HepG2 (cell line): Measurements from ENCODE around the gene PDE4D. TPM values are rescaled to one million over a fixed set of nuclear protein-coding genes. Genes with fewer than 3 reads are reported as not detected.

Experiments used
- ATAC-seq: fragments of 200-7000 bp; cut with Tn5 transposase; 3 replicates; pipeline ENCODE4 v1.9.1; 2020; ENCODE audit warnings: mild to moderate bottlenecking, moderate library complexity
- BruUV-seq: library from RNA; stranded (reverse); fragments of 400-500 nt; replicated peaks from 2 replicates; lab custom pipeline; 2021; lab: Mats Ljungman, UMichigan
- CTCF ChIA-PET: fragments of 300-600 bp; formaldehyde crosslinking; extraction: SDS; loops from one replicate; lab custom pipeline; 2021; ENCODE audit warnings: low total read pairs, inconsistent platforms, low intra/inter-chr PET ratio; lab: Yijun Ruan, JAX
- POLR2A ChIA-PET: fragments of 350-600 bp; sonication (Branson Sonifier 250); formaldehyde crosslinking; loops from one replicate; lab custom pipeline; 2020; ENCODE audit warnings: antibody characterized with exemption, inconsistent platforms; lab: Yijun Ruan, JAX
- DNase-seq: peaks from one replicate; pipeline ENCODE4 v3.0.0-alpha.2; 2015; ENCODE audit warnings: low spot score
- FAIRE-seq: peaks from 3 replicates; lab custom pipeline; 2011; peaks lifted over from hg19 to GRCh38; lab: Jason Lieb, UNC
- H2AFZ ChIP-seq: one replicate; pipeline ENCODE4 v1.6.1; 2011; ENCODE audit warnings: low read length, inconsistent platforms
- H3K27ac ChIP-seq: fragments of 300-600 bp; 3 replicates; pipeline ENCODE4 v1.8.0; 2011; ENCODE audit warnings: mixed run types, mild to moderate bottlenecking, mixed read lengths, low read length, inconsistent platforms; ENCODE audit not compliant: insufficient read depth; ENCODE audit errors: extremely low read length
- H3K27me3 ChIP-seq, 2 experiments: fragments of 200-600 bp in 1 of 2; 2 replicates in 1 of 2; 3 replicates in 1 of 2; pipeline versions ENCODE4 v1.6.0 to v1.8.0; 2011; ENCODE audit warnings: low read length in 2 of 2, mild to moderate bottlenecking in 2 of 2, moderate library complexity in 2 of 2, inconsistent platforms in 1 of 2; ENCODE audit not compliant: insufficient read depth in 2 of 2, control insufficient read depth in 1 of 2
- H3K36me3 ChIP-seq, 2 experiments: fragments of 200-600 bp in 1 of 2; replicated peaks in 1 of 2; 2 replicates in 1 of 2; 3 replicates in 1 of 2; pipeline versions ENCODE4 v1.5.1 to v1.8.0; 2011; ENCODE audit warnings: low read length in 2 of 2, inconsistent platforms in 1 of 2; ENCODE audit not compliant: insufficient read depth in 2 of 2, control insufficient read depth in 1 of 2
- H3K4me1 ChIP-seq: 2 replicates; pipeline ENCODE4 v1.5.1; 2012; ENCODE audit warnings: low read length, inconsistent platforms; ENCODE audit not compliant: insufficient read depth
- H3K4me2 ChIP-seq: 2 replicates; pipeline ENCODE4 v1.6.0; 2011; ENCODE audit warnings: low read depth, low read length, inconsistent platforms
- H3K4me3 ChIP-seq, 3 experiments: fragments of 200-600 bp in 1 of 3; sonication (generic), shearing (Covaris generic) in 1 of 3; replicated peaks in 1 of 3; 2 replicates each; pipeline ENCODE4 v1.5.1; 2011 to 2016; ENCODE audit warnings: low read length in 3 of 3, inconsistent platforms in 2 of 3, low read depth in 2 of 3, mild to moderate bottlenecking in 2 of 3, control low read depth in 1 of 3, mixed read lengths in 1 of 3; ENCODE audit not compliant: insufficient read depth in 1 of 3
- H3K79me2 ChIP-seq: one replicate; pipeline ENCODE4 v1.6.1; 2011; ENCODE audit warnings: low read length, inconsistent platforms; ENCODE audit not compliant: insufficient read depth
- H3K9ac ChIP-seq: 2 replicates; pipeline ENCODE4 v1.6.0; 2011; ENCODE audit warnings: mild to moderate bottlenecking, low read depth, low read length, inconsistent platforms; ENCODE audit not compliant: insufficient read depth
- H3K9me3 ChIP-seq: 2 replicates; pipeline ENCODE4 v1.5.1; 2012; ENCODE audit warnings: mild to moderate bottlenecking, low read length
- H4K20me1 ChIP-seq: 2 replicates; pipeline ENCODE4 v1.6.0; 2011; ENCODE audit warnings: inconsistent platforms, mild to moderate bottlenecking, low read length, moderate library complexity; ENCODE audit not compliant: insufficient read depth
- AKAP8 ChIP-seq: sonication (generic); formaldehyde crosslinking; IDR thresholded peaks from 2 replicates; pipeline ENCODE4 v1.5.1; 2020; ENCODE audit warnings: mild to moderate bottlenecking, missing genetic modification reagents
- CREB1 ChIP-seq, 2 experiments: fragments of 450-650 bp in 1 of 2; IDR thresholded peaks; 2 replicates each; pipeline ENCODE4 v1.6.1; 2016 to 2017; ENCODE audit warnings: control low read depth in 1 of 2, mild to moderate bottlenecking in 1 of 2, missing compliant biosample characterization in 1 of 2, missing genetic modification characterization in 1 of 2
- FOXA1 ChIP-seq, 2 experiments: fragments of 450-650 bp in 1 of 2; sonication (generic) in 1 of 2; formaldehyde crosslinking in 1 of 2; IDR thresholded peaks; 2 replicates each; pipeline versions ENCODE4 v1.4.0 to v1.6.1; 2016 to 2020; ENCODE audit warnings: missing genetic modification reagents in 1 of 2
- HDAC6 ChIP-seq: fragments of 200-600 bp; sonication (generic); IDR thresholded peaks from 2 replicates; pipeline ENCODE4 v1.7.0; 2017; ENCODE audit warnings: mild to moderate bottlenecking, antibody characterized with exemption, low read length, low read depth
- KDM4B ChIP-seq: sonication (generic); formaldehyde crosslinking; IDR thresholded peaks from 2 replicates; pipeline ENCODE4 v1.4.0; 2020; ENCODE audit warnings: missing genetic modification reagents
- KDM5B ChIP-seq: sonication (generic); formaldehyde crosslinking; IDR thresholded peaks from 2 replicates; pipeline ENCODE4 v1.4.0; 2020; ENCODE audit warnings: missing genetic modification reagents, mild to moderate bottlenecking, borderline replicate concordance
- NFRKB ChIP-seq: fragments of 450-650 bp; IDR thresholded peaks from 2 replicates; pipeline ENCODE4 v1.6.1; 2017
- NR2F6 ChIP-seq, 2 experiments: IDR thresholded peaks; 2 replicates each; pipeline ENCODE4 v1.6.1; 2016; ENCODE audit warnings: antibody characterized with exemption in 1 of 2, mild to moderate bottlenecking in 1 of 2
- RAD21 ChIP-seq: fragments of 450-650 bp; formaldehyde crosslinking; IDR thresholded peaks from 2 replicates; pipeline ENCODE4 v1.5.0; 2020; ENCODE audit warnings: mild to moderate bottlenecking
- SPEN ChIP-seq: sonication (generic); formaldehyde crosslinking; IDR thresholded peaks from 2 replicates; pipeline ENCODE4 v1.5.1; 2020; ENCODE audit warnings: low read depth, mild to moderate bottlenecking, missing genetic modification reagents
- ZFP37 ChIP-seq: sonication (generic); formaldehyde crosslinking; IDR thresholded peaks from 2 replicates; pipeline ENCODE4 v1.4.0; 2020; ENCODE audit warnings: missing genetic modification reagents, borderline replicate concordance
- ZNF160 ChIP-seq: sonication (generic); formaldehyde crosslinking; IDR thresholded peaks from 2 replicates; pipeline ENCODE4 v1.8.0; 2022; ENCODE audit warnings: mild to moderate bottlenecking, inconsistent platforms, missing genetic modification reagents
- ZNF274 ChIP-seq: sonication (generic); formaldehyde crosslinking; IDR thresholded peaks from 2 replicates; pipeline ENCODE4 v1.5.1; 2020; ENCODE audit warnings: mild to moderate bottlenecking, missing genetic modification reagents
- ZNF292 ChIP-seq: sonication (generic); formaldehyde crosslinking; IDR thresholded peaks from 2 replicates; pipeline ENCODE4 v1.8.1; 2022; ENCODE audit warnings: mild to moderate bottlenecking, low read depth, missing genetic modification reagents, borderline replicate concordance
- ZNF496 ChIP-seq: sonication (generic); formaldehyde crosslinking; IDR thresholded peaks from 2 replicates; pipeline ENCODE4 v1.8.1; 2023; ENCODE audit warnings: mild to moderate bottlenecking, moderate library complexity, missing genetic modification reagents; ENCODE audit not compliant: insufficient replicate concordance
- ZNF713 ChIP-seq: sonication (generic); formaldehyde crosslinking; IDR thresholded peaks from 2 replicates; pipeline ENCODE4 v1.4.0; 2020; ENCODE audit warnings: mild to moderate bottlenecking, missing genetic modification reagents
- ZNF768 ChIP-seq: sonication (generic); formaldehyde crosslinking; IDR thresholded peaks from 2 replicates; pipeline ENCODE4 v1.4.0; 2020; ENCODE audit warnings: missing genetic modification reagents
- ZNF775 ChIP-seq: sonication (generic); formaldehyde crosslinking; IDR thresholded peaks from 2 replicates; pipeline ENCODE4 v1.4.0; 2020; ENCODE audit warnings: missing genetic modification reagents, mild to moderate bottlenecking, moderate library complexity, borderline replicate concordance
- WGBS: methylation state at CpG from one replicate; pipeline ENCODE4 v1.1.6; 2017; ENCODE audit warnings: low lambda C conversion rate; 5-methylcytosine and 5-hydroxymethylcytosine counted together
- in situ Hi-C: cut with HindIII; loops from 2 replicates; pipeline ENCODE4 v1.10.0; 2017; ENCODE audit warnings: low pct_unique_long_range_greater_than_20kb; ENCODE audit not compliant: extremely low pct_ligation_motif_present
- intact Hi-C: fragments of 100-400 bp; cut with micrococcal nuclease; formaldehyde crosslinking; loops from one replicate; pipeline ENCODE4 v1.10.0; 2022; ENCODE audit not compliant: unreplicated experiment
- polyA plus RNA-seq, 8 experiments: library from polyadenylated mRNA; depleted of rRNA in 3 of 8; stranded (reverse) in 7 of 8; unstranded in 1 of 8; fragments of >200 nt; fragmentation: Illumina TruSeq in 4 of 8; extraction: Trizol in 4 of 8; gene quantifications; 2 replicates each; pipeline versions ENCODE4 v1.2.1 to v1.2.3, GENCODE V29; 2011 to 2016; ENCODE audit warnings: low read depth in 4 of 8, missing spikeins in 1 of 8, mixed read lengths in 1 of 8; ENCODE audit not compliant: insufficient read depth in 1 of 8
- total RNA-seq, 5 experiments: library from RNA; depleted of rRNA; stranded (reverse); fragments of >200 nt; fragmentation: Illumina TruSeq; extraction: Trizol; gene quantifications; 2 replicates each; pipeline ENCODE4 v1.2.3, GENCODE V29; 2016; ENCODE audit warnings: low read depth in 1 of 5
- TF ChIP-seq, protein P1 (sequence below): sonication (generic); formaldehyde crosslinking; IDR thresholded peaks from 2 replicates; pipeline ENCODE4 v1.4.0; 2020; ENCODE audit warnings: mild to moderate bottlenecking, missing genetic modification reagents
- TF ChIP-seq, protein P2 (sequence below): sonication (generic); formaldehyde crosslinking; IDR thresholded peaks from 2 replicates; pipeline ENCODE4 v1.4.0; 2020; ENCODE audit warnings: missing genetic modification reagents; ENCODE audit errors: not compliant biosample characterization

PDE4D gene
- total and polyA plus RNA-seq, 2 of the 13 experiments (the other 11 are each of a cell fraction or from before 2014, with no cell fraction given) = 7.0 to 12.2 TPM

GRCh38 chr5:58985759-58986158 is 907.8 kb downstream of the PDE4D start (continued):
- TF ChIP-seq, protein P1, sequence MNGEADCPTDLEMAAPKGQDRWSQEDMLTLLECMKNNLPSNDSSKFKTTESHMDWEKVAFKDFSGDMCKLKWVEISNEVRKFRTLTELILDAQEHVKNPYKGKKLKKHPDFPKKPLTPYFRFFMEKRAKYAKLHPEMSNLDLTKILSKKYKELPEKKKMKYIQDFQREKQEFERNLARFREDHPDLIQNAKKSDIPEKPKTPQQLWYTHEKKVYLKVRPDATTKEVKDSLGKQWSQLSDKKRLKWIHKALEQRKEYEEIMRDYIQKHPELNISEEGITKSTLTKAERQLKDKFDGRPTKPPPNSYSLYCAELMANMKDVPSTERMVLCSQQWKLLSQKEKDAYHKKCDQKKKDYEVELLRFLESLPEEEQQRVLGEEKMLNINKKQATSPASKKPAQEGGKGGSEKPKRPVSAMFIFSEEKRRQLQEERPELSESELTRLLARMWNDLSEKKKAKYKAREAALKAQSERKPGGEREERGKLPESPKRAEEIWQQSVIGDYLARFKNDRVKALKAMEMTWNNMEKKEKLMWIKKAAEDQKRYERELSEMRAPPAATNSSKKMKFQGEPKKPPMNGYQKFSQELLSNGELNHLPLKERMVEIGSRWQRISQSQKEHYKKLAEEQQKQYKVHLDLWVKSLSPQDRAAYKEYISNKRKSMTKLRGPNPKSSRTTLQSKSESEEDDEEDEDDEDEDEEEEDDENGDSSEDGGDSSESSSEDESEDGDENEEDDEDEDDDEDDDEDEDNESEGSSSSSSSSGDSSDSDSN = no peak
- TF ChIP-seq ZNF274 (CRISPR knock-in tag) (no peak), ZNF768 (CRISPR knock-in tag) (no peak), ZNF292 (CRISPR knock-in tag) (no peak)

GRCh38 chr5:58985311-58985710 is 908.2 kb downstream of the PDE4D start:
- WGBS = 63% methylated on average over 4 of the region's 4 CpGs
- 0 out of 5 replicates have a peak, but pooled peaks cover 0 to 2% of the 10 kb centered on the region in 2 experiments for H3K36me3 ChIP-seq
- H3K9ac ChIP-seq = no peak overlapping the region
- no peak overlapping the region for H3K4me3 ChIP-seq
- H3K27me3 ChIP-seq = no peaks in the 10 kb centered on the region
- ChIA-PET CTCF (no interaction called here), POLR2A (no interaction called here)
- H3K4me1 ChIP-seq = no peaks in the 10 kb centered on the region
- no peak overlapping the region for H3K27ac ChIP-seq
- TF ChIP-seq SPEN = no peak
- no peak for TF ChIP-seq ZFP37
- TF ChIP-seq HDAC6 = no peak
- TF ChIP-seq NR2F6 (IDR thresholded peaks at IDR 0.05) = no peak
- no peak for TF ChIP-seq NR2F6 (CRISPR knock-in tag; IDR thresholded peaks at IDR 0.05)
- TF ChIP-seq, protein P2, sequence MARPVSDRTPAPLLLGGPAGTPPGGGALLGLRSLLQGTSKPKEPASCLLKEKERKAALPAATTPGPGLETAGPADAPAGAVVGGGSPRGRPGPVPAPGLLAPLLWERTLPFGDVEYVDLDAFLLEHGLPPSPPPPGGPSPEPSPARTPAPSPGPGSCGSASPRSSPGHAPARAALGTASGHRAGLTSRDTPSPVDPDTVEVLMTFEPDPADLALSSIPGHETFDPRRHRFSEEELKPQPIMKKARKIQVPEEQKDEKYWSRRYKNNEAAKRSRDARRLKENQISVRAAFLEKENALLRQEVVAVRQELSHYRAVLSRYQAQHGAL = no peak
- TF ChIP-seq ZNF160 (CRISPR knock-in tag) = no peak
- TF ChIP-seq ZNF713 (CRISPR knock-in tag) = no peak
- no peak for TF ChIP-seq KDM4B (CRISPR knock-in tag)
- no peak for TF ChIP-seq RAD21 (CRISPR knock-in tag)
- TF ChIP-seq ZNF775 (CRISPR knock-in tag) = no peak
- no peak for TF ChIP-seq CREB1 (IDR thresholded peaks at IDR 0.05)
- no peak for TF ChIP-seq CREB1 (CRISPR knock-in tag; IDR thresholded peaks at IDR 0.05)
- no peak for TF ChIP-seq KDM5B (CRISPR knock-in tag)
- no peak for TF ChIP-seq NFRKB
- TF ChIP-seq AKAP8 = no peak
- TF ChIP-seq ZNF496 (CRISPR knock-in tag) = no peak
- TF ChIP-seq FOXA1 (IDR thresholded peaks at IDR 0.05) = no peak
- no peak for TF ChIP-seq FOXA1 (CRISPR knock-in tag; IDR thresholded peaks at IDR 0.05)
- DNase-seq (no peak), ATAC-seq (no peak), FAIRE-seq (no peak)
- no peak overlapping the region for H3K4me2 ChIP-seq
- no peak overlapping the region for H2AFZ ChIP-seq
- in situ Hi-C loops = no loop called here
- no peaks in the 10 kb centered on the region for H3K9me3 ChIP-seq
- no peaks in the 10 kb centered on the region for H4K20me1 ChIP-seq
- H3K79me2 ChIP-seq = no peaks in the 10 kb centered on the region
- intact Hi-C loops = no loop called here
- no TSS peak for BruUV-seq
